GM12873 (cell line): Measurements from ENCODE around the gene TMEM134.

Source experiments
- TF ChIP-seq, protein P1 (sequence below): IDR thresholded peaks from 2 replicates; pipeline ENCODE4 v1.5.1; 2012; ENCODE audit warnings: low read depth, mild to moderate bottlenecking, moderate library complexity, low read length, control low read depth; ENCODE audit not compliant: insufficient read depth; ENCODE audit errors: missing control alignments

The TMEM134 gene

DNA sequence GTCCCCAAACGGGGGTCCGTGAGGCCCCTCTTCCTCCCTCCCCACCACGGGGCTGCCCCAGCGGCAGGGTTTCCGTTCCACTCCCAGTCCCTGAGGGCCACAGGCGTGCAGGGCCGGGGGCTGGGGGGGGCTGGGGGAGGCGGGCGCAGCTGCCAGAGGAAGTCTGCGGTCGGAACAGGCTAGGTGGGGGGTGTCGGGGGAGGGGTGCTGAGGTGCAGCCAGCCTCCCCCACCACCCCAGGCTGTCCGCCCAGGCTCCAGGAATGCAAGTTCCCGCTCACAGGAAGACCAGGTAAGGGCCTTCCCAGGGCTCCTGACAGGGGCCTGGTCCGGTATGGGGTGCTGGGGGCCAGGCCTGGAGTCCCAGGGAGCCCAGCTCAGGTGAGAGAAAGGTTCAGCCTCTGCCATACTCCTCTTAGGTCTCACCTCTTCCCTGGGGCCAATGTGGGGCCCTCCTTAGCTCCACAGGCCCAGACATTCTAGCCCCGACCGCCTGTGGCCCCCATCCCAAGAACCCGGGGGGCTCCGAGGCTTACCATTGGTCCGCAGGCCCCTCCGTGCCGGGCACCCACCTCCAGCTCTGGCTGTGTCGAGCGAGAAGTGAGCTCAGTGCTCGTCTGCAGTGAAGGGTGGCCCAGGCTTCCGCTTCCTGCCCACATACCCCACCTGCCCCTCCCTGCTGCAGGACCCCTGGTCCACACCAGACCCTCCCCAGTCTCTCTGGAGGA, 31.8 kb downstream of the TMEM134 start, which contains the start of gene PTPRCAP:
TSS of gene PTPRCAP (minus strand) at position 601 of the 727 bp plus-strand sequence. CDS start at position 538, 63 bp downstream.
- TF ChIP-seq, protein P1, sequence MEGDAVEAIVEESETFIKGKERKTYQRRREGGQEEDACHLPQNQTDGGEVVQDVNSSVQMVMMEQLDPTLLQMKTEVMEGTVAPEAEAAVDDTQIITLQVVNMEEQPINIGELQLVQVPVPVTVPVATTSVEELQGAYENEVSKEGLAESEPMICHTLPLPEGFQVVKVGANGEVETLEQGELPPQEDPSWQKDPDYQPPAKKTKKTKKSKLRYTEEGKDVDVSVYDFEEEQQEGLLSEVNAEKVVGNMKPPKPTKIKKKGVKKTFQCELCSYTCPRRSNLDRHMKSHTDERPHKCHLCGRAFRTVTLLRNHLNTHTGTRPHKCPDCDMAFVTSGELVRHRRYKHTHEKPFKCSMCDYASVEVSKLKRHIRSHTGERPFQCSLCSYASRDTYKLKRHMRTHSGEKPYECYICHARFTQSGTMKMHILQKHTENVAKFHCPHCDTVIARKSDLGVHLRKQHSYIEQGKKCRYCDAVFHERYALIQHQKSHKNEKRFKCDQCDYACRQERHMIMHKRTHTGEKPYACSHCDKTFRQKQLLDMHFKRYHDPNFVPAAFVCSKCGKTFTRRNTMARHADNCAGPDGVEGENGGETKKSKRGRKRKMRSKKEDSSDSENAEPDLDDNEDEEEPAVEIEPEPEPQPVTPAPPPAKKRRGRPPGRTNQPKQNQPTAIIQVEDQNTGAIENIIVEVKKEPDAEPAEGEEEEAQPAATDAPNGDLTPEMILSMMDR = no peak

DNA sequence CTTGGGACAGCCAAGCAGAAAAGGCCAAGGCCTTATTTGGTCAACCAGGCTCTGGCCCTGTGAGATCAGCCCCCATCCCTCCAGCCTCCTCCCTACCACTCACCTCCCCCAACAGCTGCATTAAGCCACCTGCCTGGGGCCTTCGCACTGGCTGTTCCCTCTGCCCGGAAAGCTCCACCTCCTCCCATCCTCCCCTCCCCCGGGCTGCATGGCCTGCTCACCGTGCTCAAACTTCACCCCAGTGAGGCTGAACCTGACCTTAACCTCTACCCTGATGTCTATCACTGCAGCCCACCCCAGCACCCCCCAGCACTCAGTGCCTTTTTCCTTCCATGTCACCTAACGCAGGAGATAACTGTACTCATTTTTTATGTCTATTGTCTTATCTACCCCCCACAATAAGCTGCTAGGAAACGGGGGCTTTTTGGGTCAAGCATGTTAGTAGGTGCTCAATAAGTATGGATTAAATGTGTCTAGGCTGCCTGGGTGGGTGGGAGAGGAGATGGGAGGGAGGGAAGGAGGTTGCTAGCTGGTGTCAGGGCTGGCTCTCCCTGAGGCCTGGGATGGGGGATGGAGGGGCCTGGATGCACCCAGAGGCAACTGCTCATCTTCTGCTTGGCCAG, 32.5 kb downstream of the TMEM134 start:
- TF ChIP-seq, protein P1 = no peak

DNA sequence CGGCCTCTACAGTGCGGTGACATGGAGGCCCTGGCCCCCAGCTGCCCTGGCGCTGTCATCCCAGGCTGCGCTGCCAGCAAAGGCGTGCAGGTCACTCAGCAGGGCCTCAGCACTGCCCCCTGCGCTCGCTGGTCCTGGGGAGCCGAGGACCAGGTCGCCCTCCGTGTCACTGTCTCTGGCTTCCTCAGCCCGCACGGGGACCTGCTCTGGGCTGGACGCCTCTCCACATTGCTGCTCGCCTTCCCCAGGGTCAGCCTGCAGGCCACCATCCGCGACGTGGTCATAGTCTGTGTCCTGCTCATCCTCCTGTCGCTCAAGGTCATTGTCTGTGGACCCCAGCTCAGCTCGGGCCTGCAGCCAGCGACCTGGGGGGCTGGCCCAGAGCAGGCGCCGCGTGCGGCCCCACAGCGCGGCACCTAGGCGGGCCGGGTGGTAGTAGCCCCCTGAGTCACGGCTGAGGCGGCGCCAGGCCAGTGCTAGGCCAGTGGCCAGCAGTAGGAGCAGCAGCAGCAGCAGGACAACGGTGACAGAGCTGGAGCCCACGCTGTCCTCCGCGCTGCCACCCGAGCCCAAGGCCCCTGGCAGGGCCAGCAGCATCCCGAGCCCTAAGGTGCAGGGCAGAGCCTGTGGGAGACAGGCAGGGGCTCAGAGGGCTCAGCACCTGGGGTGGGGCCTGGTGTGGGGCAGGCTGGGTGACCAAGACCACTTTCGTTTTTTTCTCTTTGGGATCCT, 33.2 kb downstream of the TMEM134 start:
- TF ChIP-seq, protein P1 = no peak

DNA sequence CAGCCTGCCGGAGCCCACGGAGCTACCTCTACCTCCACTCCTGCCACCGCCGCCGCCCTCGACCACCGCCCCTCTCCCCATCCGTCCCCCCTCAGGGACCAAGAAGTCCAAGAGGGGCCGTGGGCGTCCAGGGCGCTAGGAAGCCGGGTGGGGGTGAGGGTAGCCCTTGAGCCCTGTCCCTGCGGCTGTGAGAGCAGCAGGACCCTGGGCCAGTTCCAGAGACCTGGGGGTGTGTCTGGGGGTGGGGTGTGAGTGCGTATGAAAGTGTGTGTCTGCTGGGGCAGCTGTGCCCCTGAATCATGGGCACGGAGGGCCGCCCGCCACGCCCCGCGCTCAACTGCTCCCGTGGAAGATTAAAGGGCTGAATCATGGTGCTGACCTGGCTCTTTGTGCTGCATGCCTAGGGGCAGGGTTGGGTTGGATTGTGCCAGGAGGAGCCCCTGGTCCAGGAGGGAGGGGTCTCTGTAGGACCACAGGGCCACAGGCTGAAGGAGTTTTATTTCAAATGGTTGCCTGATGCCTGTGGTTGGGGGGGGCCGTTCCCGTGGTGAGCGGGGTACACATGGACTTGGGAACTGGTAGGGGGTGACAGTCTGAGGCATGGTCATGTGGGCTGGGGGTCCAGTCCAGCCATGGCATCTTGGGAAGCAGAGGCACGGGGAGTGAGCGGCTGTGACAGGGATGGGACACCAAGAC, 33.9 kb downstream of the TMEM134 start:
- TF ChIP-seq, protein P1 = no peak

DNA sequence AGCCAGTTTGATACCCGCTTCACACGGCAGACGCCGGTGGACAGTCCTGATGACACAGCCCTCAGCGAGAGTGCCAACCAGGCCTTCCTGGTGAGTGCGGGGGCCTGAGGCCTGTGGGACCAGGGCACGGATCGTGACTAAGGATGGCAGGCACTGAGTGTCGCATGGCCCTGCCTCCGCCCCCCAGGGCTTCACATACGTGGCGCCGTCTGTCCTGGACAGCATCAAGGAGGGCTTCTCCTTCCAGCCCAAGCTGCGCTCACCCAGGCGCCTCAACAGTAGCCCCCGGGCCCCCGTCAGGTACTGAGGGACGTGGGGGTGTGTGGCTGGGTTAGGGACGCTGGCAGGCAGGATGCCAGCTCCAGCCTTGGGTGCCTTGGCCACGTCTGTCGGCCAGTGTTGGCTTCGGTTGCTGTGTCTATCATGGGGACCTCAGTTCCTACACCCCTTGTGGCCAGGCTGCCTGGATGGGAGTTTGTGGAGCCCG, 34.6 kb downstream of the TMEM134 start:
- TF ChIP-seq, protein P1 = no peak

DNA sequence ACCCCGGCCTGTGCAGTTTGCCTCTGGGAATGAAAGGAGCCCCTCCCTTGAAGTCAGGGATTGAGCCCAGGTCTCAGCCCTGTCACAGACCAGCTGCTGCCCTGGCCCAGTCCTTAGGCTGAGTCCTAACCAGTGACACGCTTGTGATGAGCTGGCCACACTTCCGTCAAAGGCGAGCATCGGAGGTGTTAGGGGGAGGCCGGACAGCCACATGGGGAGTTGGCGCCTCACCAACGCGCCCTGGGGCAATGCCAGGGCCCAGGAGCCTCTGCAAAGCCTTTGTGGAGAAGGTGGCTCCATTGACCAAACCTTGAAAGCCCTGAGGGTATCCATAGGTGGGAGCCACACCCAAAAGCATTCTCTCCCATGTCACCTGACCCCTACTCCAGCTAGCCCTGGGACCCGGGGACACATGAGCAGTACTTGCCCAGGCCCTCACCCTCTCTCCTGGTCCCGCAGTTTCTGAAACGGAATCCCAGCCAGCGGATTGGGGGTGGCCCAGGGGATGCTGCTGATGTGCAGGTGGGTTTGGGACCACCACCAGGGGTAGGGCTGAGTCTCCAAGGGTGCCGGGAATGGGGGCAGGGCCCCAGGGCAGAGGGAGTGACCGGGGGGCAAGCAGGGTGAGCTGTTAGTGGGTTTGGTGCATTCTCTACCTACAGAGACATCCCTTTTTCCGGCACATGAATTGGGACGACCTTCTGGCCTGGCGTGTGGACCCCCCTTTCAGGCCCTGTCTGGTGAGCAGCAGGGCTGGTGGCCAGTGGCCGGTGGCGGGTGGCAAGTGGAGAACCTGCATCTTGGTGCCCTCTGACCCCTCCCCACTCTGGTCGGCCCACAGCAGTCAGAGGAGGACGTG, 35.3 kb downstream of the TMEM134 start:
- TF ChIP-seq, protein P1 = no peak
